Stimulated activated CD4-positive, alpha-beta T cell treated with anti-CD3 and anti-CD28 coated beads, Interleukin-4, amount 100 ng/mL, for 24 hours (primary cell): ENCODE measurements around the gene PIH1D2.
"Not testable (repeated sequence)": the region's sequence is repeated elsewhere in the genome, so short reads cannot be mapped to it uniquely, and the experiment has no call there.

ENCODE experiments used
- DNase-seq: peaks from one replicate; pipeline ENCODE4 v3.0.0-alpha.2; 2020

The PIH1D2 gene

GRCh38 chr11:112050721-112051120 is 23.1 kb downstream of the PIH1D2 start:
- no peak for DNase-seq

GRCh38 chr11:112049777-112050176 is 24.0 kb downstream of the PIH1D2 start:
- DNase-seq, result no peak

GRCh38 chr11:112048256-112048655 is 25.6 kb downstream of the PIH1D2 start:
- not testable (repeated sequence) for DNase-seq

GRCh38 chr11:112046647-112047046 is 27.2 kb downstream of the PIH1D2 start:
- DNase-seq, result not testable (repeated sequence)

- no peak for DNase-seq
These were observed 28.9 kb downstream of the PIH1D2 start for GRCh38 chr11:112044961-112045360.

- DNase-seq, result no peak
These were observed 30.9 kb downstream of the PIH1D2 start for GRCh38 chr11:112042961-112043304.

GRCh38 chr11:112042161-112042960 is 31.5 kb downstream of the PIH1D2 start:
- no peak for DNase-seq

GRCh38 chr11:112037527-112037926 is 36.3 kb downstream of the PIH1D2 start:
- no peak for DNase-seq

- DNase-seq, result no peak
These were observed 39.9 kb downstream of the PIH1D2 start for GRCh38 chr11:112033902-112034301.

GRCh38 chr11:112029460-112029859 is 44.4 kb downstream of the PIH1D2 start:
- no peak for DNase-seq

- DNase-seq, result not testable (repeated sequence)
These were observed 46.9 kb downstream of the PIH1D2 start for GRCh38 chr11:112026784-112027410.

GRCh38 chr11:112025707-112026106 is 48.1 kb downstream of the PIH1D2 start:
- no peak for DNase-seq

- DNase-seq, result peak; percentile 87
These were observed 48.8 kb downstream of the PIH1D2 start, which contains the start of gene DLAT for GRCh38 chr11:112024773-112025678. Gene DLAT (plus strand): TSS chr11:112025408. CDS start chr11:112025473, 65 bp downstream.

GRCh38 chr11:112024178-112024772 is 49.5 kb downstream of the PIH1D2 start:
- DNase-seq, result no peak

GRCh38 chr11:112023104-112023503 is 50.7 kb downstream of the PIH1D2 start:
- DNase-seq, result no peak

- no peak for DNase-seq
These were observed 54.8 kb downstream of the PIH1D2 start for GRCh38 chr11:112019066-112019465.
